WTC11 (cell line): ENCODE results near the gene ACTL8. TPM values are rescaled to one million over a fixed set of nuclear protein-coding genes. Genes with fewer than 3 reads are reported as not detected.
A peak's percentile ranks its signal among the peaks of the same experiment; 100 is the strongest.

Source experiments
- ATAC-seq: fragments of 200-7000 bp; cut with Tn5 transposase; 2 replicates; pipeline ENCODE4 v1.10.0; 2021; ENCODE audit warnings: mild to moderate bottlenecking, moderate library complexity
- CTCF ChIA-PET: fragments of 300-600 bp; sonication (Branson Sonifier 250); formaldehyde crosslinking; loops from one replicate; lab custom pipeline; 2021; ENCODE audit warnings: antibody characterized with exemption; lab: Charles Lee
- POLR2A ChIA-PET: fragments of 350-600 bp; sonication (Branson Sonifier 250); formaldehyde crosslinking; loops from one replicate; lab custom pipeline; 2021; ENCODE audit warnings: antibody characterized with exemption; lab: Charles Lee
- DNase-seq: peaks from one replicate; pipeline ENCODE4 v3.0.0; 2021; ENCODE audit warnings: low spot score
- H3K27ac Mint-ChIP-seq: 2 replicates; pipeline ENCODE4 v1.8.0; 2021; ENCODE audit warnings: mixed read lengths
- H3K27me3 Mint-ChIP-seq: 2 replicates; pipeline ENCODE4 v1.8.0; 2021; ENCODE audit warnings: low read depth, mild to moderate bottlenecking, moderate library complexity, mixed read lengths
- H3K36me3 Mint-ChIP-seq: 2 replicates; pipeline ENCODE4 v1.8.0; 2021; ENCODE audit warnings: mixed read lengths
- H3K4me1 Mint-ChIP-seq: 2 replicates; pipeline ENCODE4 v1.8.0; 2022; ENCODE audit warnings: mixed read lengths
- H3K4me3 Mint-ChIP-seq: 2 replicates; pipeline ENCODE4 v1.8.0; 2021; ENCODE audit warnings: mild to moderate bottlenecking, moderate library complexity, mixed read lengths
- H3K9me3 Mint-ChIP-seq: 2 replicates; pipeline ENCODE4 v1.8.0; 2021; ENCODE audit warnings: mixed read lengths
- CREB1 ChIP-seq: sonication (generic); formaldehyde crosslinking; IDR thresholded peaks from 2 replicates; pipeline ENCODE4 v1.8.0; 2023; ENCODE audit warnings: mild to moderate bottlenecking, missing genetic modification reagents
- ELF4 ChIP-seq: sonication (generic); formaldehyde crosslinking; IDR thresholded peaks from 2 replicates; pipeline ENCODE4 v1.8.1; 2022; ENCODE audit warnings: low read depth, mild to moderate bottlenecking, moderate library complexity, missing genetic modification reagents
- EMX1 ChIP-seq: fragments of 250-450 bp; sonication (Bioruptor Pico); IDR thresholded peaks from 2 replicates; pipeline ENCODE4 v1.8.0; 2021; ENCODE audit warnings: mild to moderate bottlenecking
- ETV6 ChIP-seq: sonication (generic); formaldehyde crosslinking; IDR thresholded peaks from 2 replicates; pipeline ENCODE4 v1.8.1; 2022; ENCODE audit warnings: mild to moderate bottlenecking, missing genetic modification reagents
- FOXP1 ChIP-seq: sonication (generic); formaldehyde crosslinking; IDR thresholded peaks from 2 replicates; pipeline ENCODE4 v1.8.0; 2022; ENCODE audit warnings: missing genetic modification reagents, mild to moderate bottlenecking, moderate library complexity, borderline replicate concordance
- NFE2L1 ChIP-seq: sonication (generic); formaldehyde crosslinking; IDR thresholded peaks from 2 replicates; pipeline ENCODE4 v1.8.1; 2023; ENCODE audit warnings: missing genetic modification reagents
- NFYB ChIP-seq: sonication (generic); formaldehyde crosslinking; conservative IDR thresholded peaks from 2 replicates; pipeline ENCODE4 v1.8.0; 2022; ENCODE audit warnings: low read depth, missing genetic modification reagents
- OVOL2 ChIP-seq: fragments of 250-450 bp; sonication (Bioruptor Pico); IDR thresholded peaks from 2 replicates; pipeline ENCODE4 v1.9.0; 2021; ENCODE audit warnings: mild to moderate bottlenecking, borderline replicate concordance
- RELA ChIP-seq: sonication (generic); formaldehyde crosslinking; IDR thresholded peaks from 2 replicates; pipeline ENCODE4 v1.8.1; 2022; ENCODE audit warnings: missing genetic modification reagents, mild to moderate bottlenecking, borderline replicate concordance
- SMAD3 ChIP-seq: sonication (generic); formaldehyde crosslinking; IDR thresholded peaks from 2 replicates; pipeline ENCODE4 v1.8.0; 2022; ENCODE audit warnings: missing genetic modification reagents, mild to moderate bottlenecking, borderline replicate concordance
- SMAD4 ChIP-seq: sonication (generic); formaldehyde crosslinking; IDR thresholded peaks from 2 replicates; pipeline ENCODE4 v1.8.0; 2022; ENCODE audit warnings: mild to moderate bottlenecking, missing genetic modification reagents
- TP53 ChIP-seq: sonication (generic); formaldehyde crosslinking; IDR thresholded peaks from 2 replicates; pipeline ENCODE4 v1.8.1; 2023; ENCODE audit warnings: mild to moderate bottlenecking, missing genetic modification reagents
- ZNF232 ChIP-seq: sonication (generic); formaldehyde crosslinking; IDR thresholded peaks from 2 replicates; pipeline ENCODE4 v1.8.0; 2022; ENCODE audit warnings: mild to moderate bottlenecking, missing genetic modification reagents
- total RNA-seq: library from RNA; stranded (reverse); gene quantifications from 3 replicates; pipeline ENCODE4 v1.2.3, GENCODE V29; 2021
- TF ChIP-seq, protein P1 (sequence below): sonication (generic); formaldehyde crosslinking; IDR thresholded peaks from 2 replicates; pipeline ENCODE4 v1.8.0; 2022; ENCODE audit warnings: missing genetic modification reagents
- TF ChIP-seq, protein P2 (sequence below): fragments of 250-450 bp; sonication (Bioruptor Pico); IDR thresholded peaks from 2 replicates; pipeline ENCODE4 v1.9.0; 2021; ENCODE audit warnings: moderate library complexity, mild to moderate bottlenecking, inconsistent platforms, borderline replicate concordance
- TF ChIP-seq, protein P3 (sequence below): sonication (generic); formaldehyde crosslinking; IDR thresholded peaks from 2 replicates; pipeline ENCODE4 v1.8.1; 2022; ENCODE audit warnings: missing genetic modification reagents, borderline replicate concordance
- TF ChIP-seq, protein P4 (sequence below): fragments of 250-450 bp; sonication (Bioruptor Pico); IDR thresholded peaks from 2 replicates; pipeline ENCODE4 v1.9.0; 2021; ENCODE audit warnings: mild to moderate bottlenecking, borderline replicate concordance
- TF ChIP-seq, protein P5 (sequence below): sonication (generic); formaldehyde crosslinking; IDR thresholded peaks from 2 replicates; pipeline ENCODE4 v1.8.1; 2023; ENCODE audit warnings: mild to moderate bottlenecking, missing genetic modification reagents
- TF ChIP-seq, protein P6 (sequence below): sonication (generic); formaldehyde crosslinking; IDR thresholded peaks from 2 replicates; pipeline ENCODE4 v1.8.1; 2023; ENCODE audit warnings: mild to moderate bottlenecking, missing genetic modification reagents, moderate library complexity
- TF ChIP-seq, protein P7 (sequence below): sonication (generic); formaldehyde crosslinking; IDR thresholded peaks from 2 replicates; pipeline ENCODE4 v1.8.1; 2023; ENCODE audit warnings: mild to moderate bottlenecking, missing genetic modification reagents, borderline replicate concordance

Gene ACTL8
- total RNA-seq, 1 experiment from 2014 or later, result 1.6 TPM

DNA sequence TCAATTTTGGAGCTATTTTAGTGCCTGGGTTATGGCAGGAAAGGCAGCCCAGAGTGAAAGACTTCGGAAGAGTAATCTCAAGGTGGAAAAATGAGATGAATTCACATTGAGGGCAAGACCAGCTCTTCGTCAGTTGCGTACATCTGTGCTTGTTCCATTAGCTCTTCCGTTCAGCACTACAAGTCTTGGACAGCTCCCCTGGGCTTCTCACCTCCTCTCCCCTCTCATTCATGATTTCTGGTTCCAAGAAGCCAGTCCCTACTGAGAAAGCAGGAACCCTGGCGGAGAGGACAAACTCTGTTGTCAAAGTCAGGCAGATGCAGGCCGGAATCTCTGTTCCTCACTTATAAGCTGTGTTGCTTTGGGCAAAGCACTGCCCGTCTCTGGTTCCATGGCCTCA lies 76.5 kb downstream of the ACTL8 start:
- no peaks in the 10 kb centered on the region for H3K36me3 Mint-ChIP-seq
- H3K27me3 Mint-ChIP-seq, result peaks cover 4% of the 10 kb centered on the region; the same call in 1 of the 2 replicates
- peak; percentile 70 for DNase-seq
- POLR2A ChIA-PET, result no interaction called here
- CTCF ChIA-PET, result interaction anchor here (0.6 to 1.4 kb wide), 7 partner anchors 43 to 1944 kb away, joined by 3 to 5 read pairs (median 3); no protein-coding TSS in a partner anchor
- peak; percentile 44 for ATAC-seq
- 0 out of 2 replicates have a peak, but pooled peaks cover 3% of the 10 kb centered on the region for H3K9me3 Mint-ChIP-seq
- H3K4me1 Mint-ChIP-seq, result no peaks in the 10 kb centered on the region
- H3K27ac Mint-ChIP-seq, result no peak overlapping the region
- H3K4me3 Mint-ChIP-seq, result no peak overlapping the region
- TF ChIP-seq EMX1 (CRISPR knock-in tag) (no peak), TP53 (CRISPR knock-in tag) (no peak), SMAD4 (CRISPR knock-in tag) (no peak), ETV6 (CRISPR knock-in tag) (0 out of 2 replicates have a peak, but pooled peaks have one; percentile 41), OVOL2 (no peak), NFYB (CRISPR knock-in tag) (no peak), RELA (CRISPR knock-in tag) (no peak), SMAD3 (CRISPR knock-in tag) (no peak), ELF4 (CRISPR knock-in tag) (no peak), NFE2L1 (no peak), ZNF232 (CRISPR knock-in tag) (peak; percentile 79; the same call in 1 of the 2 replicates), FOXP1 (CRISPR knock-in tag) (no peak), CREB1 (CRISPR knock-in tag) (0 out of 2 replicates have a peak, but pooled peaks have one; percentile 30)
- TF ChIP-seq, protein P1, sequence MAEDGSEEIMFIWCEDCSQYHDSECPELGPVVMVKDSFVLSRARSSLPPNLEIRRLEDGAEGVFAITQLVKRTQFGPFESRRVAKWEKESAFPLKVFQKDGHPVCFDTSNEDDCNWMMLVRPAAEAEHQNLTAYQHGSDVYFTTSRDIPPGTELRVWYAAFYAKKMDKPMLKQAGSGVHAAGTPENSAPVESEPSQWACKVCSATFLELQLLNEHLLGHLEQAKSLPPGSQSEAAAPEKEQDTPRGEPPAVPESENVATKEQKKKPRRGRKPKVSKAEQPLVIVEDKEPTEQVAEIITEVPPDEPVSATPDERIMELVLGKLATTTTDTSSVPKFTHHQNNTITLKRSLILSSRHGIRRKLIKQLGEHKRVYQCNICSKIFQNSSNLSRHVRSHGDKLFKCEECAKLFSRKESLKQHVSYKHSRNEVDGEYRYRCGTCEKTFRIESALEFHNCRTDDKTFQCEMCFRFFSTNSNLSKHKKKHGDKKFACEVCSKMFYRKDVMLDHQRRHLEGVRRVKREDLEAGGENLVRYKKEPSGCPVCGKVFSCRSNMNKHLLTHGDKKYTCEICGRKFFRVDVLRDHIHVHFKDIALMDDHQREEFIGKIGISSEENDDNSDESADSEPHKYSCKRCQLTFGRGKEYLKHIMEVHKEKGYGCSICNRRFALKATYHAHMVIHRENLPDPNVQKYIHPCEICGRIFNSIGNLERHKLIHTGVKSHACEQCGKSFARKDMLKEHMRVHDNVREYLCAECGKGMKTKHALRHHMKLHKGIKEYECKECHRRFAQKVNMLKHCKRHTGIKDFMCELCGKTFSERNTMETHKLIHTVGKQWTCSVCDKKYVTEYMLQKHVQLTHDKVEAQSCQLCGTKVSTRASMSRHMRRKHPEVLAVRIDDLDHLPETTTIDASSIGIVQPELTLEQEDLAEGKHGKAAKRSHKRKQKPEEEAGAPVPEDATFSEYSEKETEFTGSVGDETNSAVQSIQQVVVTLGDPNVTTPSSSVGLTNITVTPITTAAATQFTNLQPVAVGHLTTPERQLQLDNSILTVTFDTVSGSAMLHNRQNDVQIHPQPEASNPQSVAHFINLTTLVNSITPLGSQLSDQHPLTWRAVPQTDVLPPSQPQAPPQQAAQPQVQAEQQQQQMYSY (CRISPR knock-in tag), result no peak
- TF ChIP-seq, protein P2, sequence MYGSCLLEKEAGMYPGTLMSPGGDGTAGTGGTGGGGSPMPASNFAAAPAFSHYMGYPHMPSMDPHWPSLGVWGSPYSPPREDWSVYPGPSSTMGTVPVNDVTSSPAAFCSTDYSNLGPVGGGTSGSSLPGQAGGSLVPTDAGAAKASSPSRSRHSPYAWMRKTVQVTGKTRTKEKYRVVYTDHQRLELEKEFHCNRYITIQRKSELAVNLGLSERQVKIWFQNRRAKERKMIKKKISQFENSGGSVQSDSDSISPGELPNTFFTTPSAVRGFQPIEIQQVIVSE, result no peak
- TF ChIP-seq, protein P3, sequence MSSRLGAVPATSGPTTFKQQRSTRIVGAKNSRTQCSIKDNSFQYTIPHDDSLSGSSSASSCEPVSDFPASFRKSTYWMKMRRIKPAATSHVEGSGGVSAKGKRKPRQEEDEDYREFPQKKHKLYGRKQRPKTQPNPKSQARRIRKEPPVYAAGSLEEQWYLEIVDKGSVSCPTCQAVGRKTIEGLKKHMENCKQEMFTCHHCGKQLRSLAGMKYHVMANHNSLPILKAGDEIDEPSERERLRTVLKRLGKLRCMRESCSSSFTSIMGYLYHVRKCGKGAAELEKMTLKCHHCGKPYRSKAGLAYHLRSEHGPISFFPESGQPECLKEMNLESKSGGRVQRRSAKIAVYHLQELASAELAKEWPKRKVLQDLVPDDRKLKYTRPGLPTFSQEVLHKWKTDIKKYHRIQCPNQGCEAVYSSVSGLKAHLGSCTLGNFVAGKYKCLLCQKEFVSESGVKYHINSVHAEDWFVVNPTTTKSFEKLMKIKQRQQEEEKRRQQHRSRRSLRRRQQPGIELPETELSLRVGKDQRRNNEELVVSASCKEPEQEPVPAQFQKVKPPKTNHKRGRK (CRISPR knock-in tag), result no peak
- TF ChIP-seq, protein P4, sequence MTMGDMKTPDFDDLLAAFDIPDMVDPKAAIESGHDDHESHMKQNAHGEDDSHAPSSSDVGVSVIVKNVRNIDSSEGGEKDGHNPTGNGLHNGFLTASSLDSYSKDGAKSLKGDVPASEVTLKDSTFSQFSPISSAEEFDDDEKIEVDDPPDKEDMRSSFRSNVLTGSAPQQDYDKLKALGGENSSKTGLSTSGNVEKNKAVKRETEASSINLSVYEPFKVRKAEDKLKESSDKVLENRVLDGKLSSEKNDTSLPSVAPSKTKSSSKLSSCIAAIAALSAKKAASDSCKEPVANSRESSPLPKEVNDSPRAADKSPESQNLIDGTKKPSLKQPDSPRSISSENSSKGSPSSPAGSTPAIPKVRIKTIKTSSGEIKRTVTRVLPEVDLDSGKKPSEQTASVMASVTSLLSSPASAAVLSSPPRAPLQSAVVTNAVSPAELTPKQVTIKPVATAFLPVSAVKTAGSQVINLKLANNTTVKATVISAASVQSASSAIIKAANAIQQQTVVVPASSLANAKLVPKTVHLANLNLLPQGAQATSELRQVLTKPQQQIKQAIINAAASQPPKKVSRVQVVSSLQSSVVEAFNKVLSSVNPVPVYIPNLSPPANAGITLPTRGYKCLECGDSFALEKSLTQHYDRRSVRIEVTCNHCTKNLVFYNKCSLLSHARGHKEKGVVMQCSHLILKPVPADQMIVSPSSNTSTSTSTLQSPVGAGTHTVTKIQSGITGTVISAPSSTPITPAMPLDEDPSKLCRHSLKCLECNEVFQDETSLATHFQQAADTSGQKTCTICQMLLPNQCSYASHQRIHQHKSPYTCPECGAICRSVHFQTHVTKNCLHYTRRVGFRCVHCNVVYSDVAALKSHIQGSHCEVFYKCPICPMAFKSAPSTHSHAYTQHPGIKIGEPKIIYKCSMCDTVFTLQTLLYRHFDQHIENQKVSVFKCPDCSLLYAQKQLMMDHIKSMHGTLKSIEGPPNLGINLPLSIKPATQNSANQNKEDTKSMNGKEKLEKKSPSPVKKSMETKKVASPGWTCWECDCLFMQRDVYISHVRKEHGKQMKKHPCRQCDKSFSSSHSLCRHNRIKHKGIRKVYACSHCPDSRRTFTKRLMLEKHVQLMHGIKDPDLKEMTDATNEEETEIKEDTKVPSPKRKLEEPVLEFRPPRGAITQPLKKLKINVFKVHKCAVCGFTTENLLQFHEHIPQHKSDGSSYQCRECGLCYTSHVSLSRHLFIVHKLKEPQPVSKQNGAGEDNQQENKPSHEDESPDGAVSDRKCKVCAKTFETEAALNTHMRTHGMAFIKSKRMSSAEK, result no peak
- TF ChIP-seq, protein P5, sequence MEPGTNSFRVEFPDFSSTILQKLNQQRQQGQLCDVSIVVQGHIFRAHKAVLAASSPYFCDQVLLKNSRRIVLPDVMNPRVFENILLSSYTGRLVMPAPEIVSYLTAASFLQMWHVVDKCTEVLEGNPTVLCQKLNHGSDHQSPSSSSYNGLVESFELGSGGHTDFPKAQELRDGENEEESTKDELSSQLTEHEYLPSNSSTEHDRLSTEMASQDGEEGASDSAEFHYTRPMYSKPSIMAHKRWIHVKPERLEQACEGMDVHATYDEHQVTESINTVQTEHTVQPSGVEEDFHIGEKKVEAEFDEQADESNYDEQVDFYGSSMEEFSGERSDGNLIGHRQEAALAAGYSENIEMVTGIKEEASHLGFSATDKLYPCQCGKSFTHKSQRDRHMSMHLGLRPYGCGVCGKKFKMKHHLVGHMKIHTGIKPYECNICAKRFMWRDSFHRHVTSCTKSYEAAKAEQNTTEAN (CRISPR knock-in tag), result no peak
- TF ChIP-seq, protein P6, sequence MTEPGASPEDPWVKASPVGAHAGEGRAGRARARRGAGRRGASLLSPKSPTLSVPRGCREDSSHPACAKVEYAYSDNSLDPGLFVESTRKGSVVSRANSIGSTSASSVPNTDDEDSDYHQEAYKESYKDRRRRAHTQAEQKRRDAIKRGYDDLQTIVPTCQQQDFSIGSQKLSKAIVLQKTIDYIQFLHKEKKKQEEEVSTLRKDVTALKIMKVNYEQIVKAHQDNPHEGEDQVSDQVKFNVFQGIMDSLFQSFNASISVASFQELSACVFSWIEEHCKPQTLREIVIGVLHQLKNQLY, result no peak
- TF ChIP-seq, protein P7, sequence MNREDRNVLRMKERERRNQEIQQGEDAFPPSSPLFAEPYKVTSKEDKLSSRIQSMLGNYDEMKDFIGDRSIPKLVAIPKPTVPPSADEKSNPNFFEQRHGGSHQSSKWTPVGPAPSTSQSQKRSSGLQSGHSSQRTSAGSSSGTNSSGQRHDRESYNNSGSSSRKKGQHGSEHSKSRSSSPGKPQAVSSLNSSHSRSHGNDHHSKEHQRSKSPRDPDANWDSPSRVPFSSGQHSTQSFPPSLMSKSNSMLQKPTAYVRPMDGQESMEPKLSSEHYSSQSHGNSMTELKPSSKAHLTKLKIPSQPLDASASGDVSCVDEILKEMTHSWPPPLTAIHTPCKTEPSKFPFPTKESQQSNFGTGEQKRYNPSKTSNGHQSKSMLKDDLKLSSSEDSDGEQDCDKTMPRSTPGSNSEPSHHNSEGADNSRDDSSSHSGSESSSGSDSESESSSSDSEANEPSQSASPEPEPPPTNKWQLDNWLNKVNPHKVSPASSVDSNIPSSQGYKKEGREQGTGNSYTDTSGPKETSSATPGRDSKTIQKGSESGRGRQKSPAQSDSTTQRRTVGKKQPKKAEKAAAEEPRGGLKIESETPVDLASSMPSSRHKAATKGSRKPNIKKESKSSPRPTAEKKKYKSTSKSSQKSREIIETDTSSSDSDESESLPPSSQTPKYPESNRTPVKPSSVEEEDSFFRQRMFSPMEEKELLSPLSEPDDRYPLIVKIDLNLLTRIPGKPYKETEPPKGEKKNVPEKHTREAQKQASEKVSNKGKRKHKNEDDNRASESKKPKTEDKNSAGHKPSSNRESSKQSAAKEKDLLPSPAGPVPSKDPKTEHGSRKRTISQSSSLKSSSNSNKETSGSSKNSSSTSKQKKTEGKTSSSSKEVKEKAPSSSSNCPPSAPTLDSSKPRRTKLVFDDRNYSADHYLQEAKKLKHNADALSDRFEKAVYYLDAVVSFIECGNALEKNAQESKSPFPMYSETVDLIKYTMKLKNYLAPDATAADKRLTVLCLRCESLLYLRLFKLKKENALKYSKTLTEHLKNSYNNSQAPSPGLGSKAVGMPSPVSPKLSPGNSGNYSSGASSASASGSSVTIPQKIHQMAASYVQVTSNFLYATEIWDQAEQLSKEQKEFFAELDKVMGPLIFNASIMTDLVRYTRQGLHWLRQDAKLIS, result no peak
